ENCODE measurements around the gene NPR2. TPM values are rescaled to one million over a fixed set of nuclear protein-coding genes. Genes with fewer than 3 reads are reported as not detected.

NPR2 gene
- total RNA-seq, 2 experiments from 2014 or later = 7.5 to 7.8 TPM

DNA sequence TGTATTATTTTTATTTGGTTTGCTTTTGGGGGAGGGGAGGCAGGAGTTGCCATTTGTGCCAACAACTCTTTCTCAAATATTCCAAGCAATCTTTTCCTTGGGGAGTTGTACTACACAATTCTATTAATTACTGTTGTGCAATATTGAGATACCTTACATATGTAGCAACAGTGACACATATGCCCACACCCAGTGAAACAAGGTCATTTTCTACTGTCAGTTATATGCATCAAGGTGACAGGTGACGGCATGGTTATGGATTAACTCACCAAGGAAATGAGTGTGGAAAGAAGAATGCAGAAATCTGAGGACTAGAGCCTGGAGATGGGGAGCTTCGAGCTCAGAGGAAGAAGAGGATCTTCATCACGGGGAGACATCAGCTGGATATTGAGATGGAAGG, 19.4 kb upstream of the NPR2 start:
- no peak for ATAC-seq
- DNase-seq = no peak
- Mint-ChIP-seq H3K9me3 (no peaks in the 10 kb centered on the region), H3K27me3 (no peaks in the 10 kb centered on the region), H3K27ac (no peak overlapping the region), H3K4me3 (no peak overlapping the region), H3K4me1 (ENCODE audit: low read depth) (peaks cover 6% of the 10 kb centered on the region), H3K36me3 (ENCODE audit: low read depth) (no peaks in the 10 kb centered on the region)
- intact Hi-C loops (cut with micrococcal nuclease) = no loop called here
- TF ChIP-seq, protein P1, sequence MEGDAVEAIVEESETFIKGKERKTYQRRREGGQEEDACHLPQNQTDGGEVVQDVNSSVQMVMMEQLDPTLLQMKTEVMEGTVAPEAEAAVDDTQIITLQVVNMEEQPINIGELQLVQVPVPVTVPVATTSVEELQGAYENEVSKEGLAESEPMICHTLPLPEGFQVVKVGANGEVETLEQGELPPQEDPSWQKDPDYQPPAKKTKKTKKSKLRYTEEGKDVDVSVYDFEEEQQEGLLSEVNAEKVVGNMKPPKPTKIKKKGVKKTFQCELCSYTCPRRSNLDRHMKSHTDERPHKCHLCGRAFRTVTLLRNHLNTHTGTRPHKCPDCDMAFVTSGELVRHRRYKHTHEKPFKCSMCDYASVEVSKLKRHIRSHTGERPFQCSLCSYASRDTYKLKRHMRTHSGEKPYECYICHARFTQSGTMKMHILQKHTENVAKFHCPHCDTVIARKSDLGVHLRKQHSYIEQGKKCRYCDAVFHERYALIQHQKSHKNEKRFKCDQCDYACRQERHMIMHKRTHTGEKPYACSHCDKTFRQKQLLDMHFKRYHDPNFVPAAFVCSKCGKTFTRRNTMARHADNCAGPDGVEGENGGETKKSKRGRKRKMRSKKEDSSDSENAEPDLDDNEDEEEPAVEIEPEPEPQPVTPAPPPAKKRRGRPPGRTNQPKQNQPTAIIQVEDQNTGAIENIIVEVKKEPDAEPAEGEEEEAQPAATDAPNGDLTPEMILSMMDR (IDR thresholded peaks at IDR 0.05) = no peak
- POLR2A ChIA-PET = no interaction called here
- CTCF ChIA-PET = interaction anchor here (1.5 to 4.5 kb wide), 5 partner anchors 9 to 110 kb away, joined by 4 to 30 read pairs (median 5); no protein-coding TSS in a partner anchor

DNA sequence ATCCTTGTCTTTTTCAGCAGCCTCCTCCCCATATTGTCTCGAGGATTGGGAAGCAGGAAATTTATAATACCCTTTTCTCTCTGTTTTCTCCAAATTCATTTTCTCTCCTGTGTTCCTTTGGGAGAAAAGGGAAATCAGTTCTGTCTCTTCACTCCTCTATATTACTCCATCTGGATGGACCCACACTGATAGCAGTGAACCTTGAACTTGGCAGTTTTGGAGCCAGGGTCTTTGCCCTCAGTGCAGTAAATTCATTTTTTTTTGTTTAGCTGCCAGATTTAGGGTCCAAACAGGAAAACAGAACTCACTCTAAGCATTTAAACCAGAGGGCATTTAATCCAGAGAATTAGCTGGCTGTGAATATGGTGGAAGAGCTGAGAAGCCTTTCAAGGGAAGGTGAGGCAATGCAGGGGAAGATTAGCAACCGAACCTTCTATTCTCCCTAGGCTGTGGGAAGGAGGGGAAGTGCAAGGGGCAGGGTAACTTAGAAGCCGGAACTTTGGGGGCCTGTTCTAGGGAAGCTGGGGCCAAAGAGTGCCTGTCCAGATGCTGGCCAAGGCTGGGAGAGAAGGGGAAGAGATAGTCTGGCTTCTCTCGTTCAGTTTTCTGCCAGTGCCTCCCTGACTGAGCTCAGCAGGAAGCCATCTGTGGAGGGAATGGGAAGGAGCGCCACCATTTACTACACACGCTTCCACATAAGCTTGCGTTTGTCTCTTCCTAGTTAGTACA, 16.3 kb upstream of the NPR2 start:
- TF ChIP-seq, protein P1 (IDR thresholded peaks at IDR 0.05) = no peak
- H3K4me1 Mint-ChIP-seq (ENCODE audit: low read depth) = peaks cover 6% of the 10 kb centered on the region
- H3K27me3 Mint-ChIP-seq = no peaks in the 10 kb centered on the region
- H3K4me3 Mint-ChIP-seq = no peak overlapping the region
- ATAC-seq = no peak
- CTCF ChIA-PET = interaction anchor here (0.9 to 4.1 kb wide), 5 partner anchors 13 to 107 kb away, joined by 3 to 17 read pairs (median 4); no protein-coding TSS in a partner anchor
- no peak for DNase-seq
- H3K27ac Mint-ChIP-seq = no peak overlapping the region
- POLR2A ChIA-PET = no interaction called here
- intact Hi-C loops (cut with micrococcal nuclease) = no loop called here
- H3K36me3 Mint-ChIP-seq (ENCODE audit: low read depth) = peaks cover 3% of the 10 kb centered on the region
- no peaks in the 10 kb centered on the region for H3K9me3 Mint-ChIP-seq

DNA sequence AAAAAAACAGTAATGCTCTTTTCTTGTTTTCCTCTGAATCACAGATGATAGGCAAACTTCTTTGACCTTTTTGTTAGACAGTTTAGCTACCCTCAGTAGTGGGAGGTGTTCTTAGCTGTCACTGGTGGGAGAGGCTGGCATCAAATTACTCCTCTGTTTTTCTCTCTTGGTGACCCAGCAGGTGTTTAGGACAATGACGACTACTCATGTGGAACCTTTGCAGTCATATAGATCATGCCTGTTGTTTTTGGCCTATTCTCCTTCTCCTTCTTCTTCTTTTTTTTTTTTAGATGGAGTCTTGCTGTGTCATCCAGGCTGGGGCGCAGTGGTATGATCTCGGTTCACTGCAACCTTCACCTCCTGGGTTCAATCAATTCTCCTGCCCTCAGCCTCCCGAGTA, 15.4 kb upstream of the NPR2 start:
- H3K27me3 Mint-ChIP-seq = no peaks in the 10 kb centered on the region
- no peak overlapping the region for H3K27ac Mint-ChIP-seq
- intact Hi-C loops (cut with micrococcal nuclease) = no loop called here
- H3K4me3 Mint-ChIP-seq = no peak overlapping the region
- DNase-seq (no peak), ATAC-seq (peak; percentile 37)
- no peaks in the 10 kb centered on the region for H3K9me3 Mint-ChIP-seq
- ChIA-PET POLR2A (no interaction called here), CTCF (interaction anchor here (0.9 to 4.1 kb wide), 5 partner anchors 12 to 106 kb away, joined by 3 to 17 read pairs (median 4); no protein-coding TSS in a partner anchor)
- TF ChIP-seq, protein P1 (IDR thresholded peaks at IDR 0.05) = no peak
- H3K4me1 Mint-ChIP-seq (ENCODE audit: low read depth) = peaks cover 6% of the 10 kb centered on the region
- peaks cover 9% of the 10 kb centered on the region for H3K36me3 Mint-ChIP-seq (ENCODE audit: low read depth)

DNA sequence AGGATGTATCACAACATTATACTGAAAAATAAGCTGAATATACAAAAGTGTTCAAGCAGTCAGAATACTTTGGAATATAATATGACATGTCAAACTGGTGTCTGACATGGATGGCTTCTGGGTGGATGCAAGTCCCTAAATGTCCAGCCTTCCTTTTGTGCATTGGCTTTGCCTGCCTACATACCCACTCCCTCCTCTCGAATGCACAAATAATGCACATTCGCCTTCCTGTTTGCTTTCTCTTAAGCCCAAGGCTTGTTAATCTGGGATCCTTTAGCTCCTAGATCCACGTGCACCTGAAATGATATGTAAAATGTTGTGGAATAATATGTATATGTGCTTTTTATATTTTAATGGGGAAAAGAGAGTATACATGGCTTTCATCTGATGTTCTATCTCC, 12.9 kb upstream of the NPR2 start:
- intact Hi-C loops (cut with micrococcal nuclease) = no loop called here
- H3K36me3 Mint-ChIP-seq (ENCODE audit: low read depth) = peaks cover 13% of the 10 kb centered on the region
- ATAC-seq (no peak), DNase-seq (no peak)
- H3K27me3 Mint-ChIP-seq = no peaks in the 10 kb centered on the region
- H3K4me3 Mint-ChIP-seq = no peak overlapping the region
- no peaks in the 10 kb centered on the region for H3K9me3 Mint-ChIP-seq
- ChIA-PET POLR2A (interaction anchor here (0.6 kb wide), 1 partner anchor 36 kb away, joined by 3 read pairs; the partner anchor contains the start of gene HINT2), CTCF (interaction anchor here (0.8 to 4.1 kb wide), 8 partner anchors 8 to 104 kb away, joined by 3 to 17 read pairs (median 4); no protein-coding TSS in a partner anchor)
- TF ChIP-seq, protein P1 (IDR thresholded peaks at IDR 0.05) = no peak
- H3K27ac Mint-ChIP-seq = no peak overlapping the region
- peaks cover 6% of the 10 kb centered on the region for H3K4me1 Mint-ChIP-seq (ENCODE audit: low read depth)

DNA sequence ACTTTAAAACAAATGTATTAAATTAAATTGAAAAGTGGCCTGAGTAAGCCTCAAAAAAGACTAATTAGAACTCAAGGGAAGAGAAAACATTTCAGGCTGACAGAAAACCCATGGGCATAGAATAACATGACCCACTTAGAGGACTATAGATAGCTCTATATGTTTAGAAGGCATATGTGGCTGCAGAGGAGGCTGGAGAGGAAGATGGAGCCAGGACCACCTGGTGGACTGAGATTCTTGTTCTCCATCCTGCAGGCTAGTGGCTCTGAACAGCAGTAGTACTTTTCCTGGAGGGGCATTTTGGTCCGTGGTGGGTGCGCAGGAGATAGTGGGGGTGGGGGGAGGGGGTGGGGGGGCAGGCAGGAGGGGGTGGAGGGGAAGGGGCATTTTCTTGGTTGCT, 10.3 kb upstream of the NPR2 start:
- CTCF ChIA-PET = interaction anchor here (1.7 to 1.9 kb wide), 2 partner anchors 9 to 101 kb away, joined by 7 to 10 read pairs; no protein-coding TSS in a partner anchor
- peaks cover 23% of the 10 kb centered on the region for H3K36me3 Mint-ChIP-seq (ENCODE audit: low read depth)
- DNase-seq = no peak
- intact Hi-C loops (cut with micrococcal nuclease) = no loop called here
- H3K27me3 Mint-ChIP-seq = no peaks in the 10 kb centered on the region
- H3K4me1 Mint-ChIP-seq (ENCODE audit: low read depth) = peaks cover under 1% of the 10 kb centered on the region
- no peak for ATAC-seq
- TF ChIP-seq, protein P1 (IDR thresholded peaks at IDR 0.05) = no peak
- POLR2A ChIA-PET = no interaction called here
- no peak overlapping the region for H3K4me3 Mint-ChIP-seq
- no peaks in the 10 kb centered on the region for H3K9me3 Mint-ChIP-seq
- H3K27ac Mint-ChIP-seq = no peak overlapping the region

All from activated CD8-positive, alpha-beta T cell treated with anti-CD3 and anti-CD28 coated beads for 36 hours (primary cell).